ENCODE results near the gene TEKT4.
"Not testable (repeated sequence)": the region's sequence is repeated elsewhere in the genome, so short reads cannot be mapped to it uniquely, and the experiment has no call there.

TEKT4 gene

GRCh38 chr2:94881070-94881469 is 9.8 kb downstream of the TEKT4 start:
- no peak overlapping the region for H3K14ac ChIP-seq (ENCODE audit: low read length)
- no peak overlapping the region for H3K9ac ChIP-seq (ENCODE audit: low read depth, low read length, poor library complexity)
- no peaks in the 10 kb centered on the region for H3K4me1 ChIP-seq (ENCODE audit: control insufficient read depth in 2 of 2, insufficient read depth in 1 of 2, low read depth in 1 of 2, low read length in 2 of 2)
- H2AK5ac ChIP-seq (ENCODE audit: low read depth, low read length): no peak overlapping the region
- H3K27ac ChIP-seq (replicated peaks; ENCODE audit: low read length): no peak overlapping the region
- H4K91ac ChIP-seq (ENCODE audit: low read depth, low read length, poor library complexity): no peak overlapping the region
- H3K9me3 ChIP-seq (replicated peaks in 1 of 2; ENCODE audit: control insufficient read depth in 2 of 2, insufficient read depth in 1 of 2, low read depth in 1 of 2, low read length in 2 of 2): no peaks in the 10 kb centered on the region
- H2BK120ac ChIP-seq (ENCODE audit: low read depth, low read length): no peak overlapping the region
- no peak overlapping the region for H3K4me3 ChIP-seq (ENCODE audit: low read length in 2 of 2)
- no peaks in the 10 kb centered on the region for H3K36me3 ChIP-seq (replicated peaks in 1 of 2; ENCODE audit: control insufficient read depth in 2 of 2, insufficient read depth in 2 of 2, low read length in 2 of 2)
- H3K18ac ChIP-seq (ENCODE audit: low read length): no peak overlapping the region
- H4K8ac ChIP-seq (ENCODE audit: low read depth, low read length): peak overlapping the region; percentile 23
- H2BK5ac ChIP-seq (ENCODE audit: low read length): no peak overlapping the region
- H3K27me3 ChIP-seq (ENCODE audit: control insufficient read depth in 3 of 3, insufficient read depth in 3 of 3, low read depth in 1 of 3, low read length in 3 of 3): no peaks in the 10 kb centered on the region
- H2BK12ac ChIP-seq (ENCODE audit: low read length): no peak overlapping the region
- no peak overlapping the region for H2AFZ ChIP-seq (ENCODE audit: low read length)
- DNase-seq (ENCODE audit: low spot score): no peak
- H3K79me1 ChIP-seq (ENCODE audit: low read depth, low read length): no peaks in the 10 kb centered on the region
- no CpG with 5 or more reads among the region's 6 CpGs for WGBS, 2 donors (ENCODE audit: extremely low coverage in 2 of 2, insufficient read length in 2 of 2, insufficient replicate concordance in 1 of 2)
- no peak overlapping the region for H2BK15ac ChIP-seq (ENCODE audit: low read length)
- H3K4ac ChIP-seq (ENCODE audit: low read length): no peak overlapping the region
- no peak overlapping the region for H3K4me2 ChIP-seq (ENCODE audit: insufficient read depth, low read length, poor library complexity, severe bottlenecking)
- H3K23ac ChIP-seq (ENCODE audit: low read depth, low read length, poor library complexity): no peak overlapping the region

GRCh38 chr2:94890234-94890633 is 19.0 kb downstream of the TEKT4 start:
- H2AK5ac ChIP-seq (ENCODE audit: low read depth, low read length): no peak overlapping the region
- H2BK5ac ChIP-seq (ENCODE audit: low read length): no peak overlapping the region
- H3K4ac ChIP-seq (ENCODE audit: low read length): no peak overlapping the region
- H2BK15ac ChIP-seq (ENCODE audit: low read length): no peak overlapping the region
- H3K23ac ChIP-seq (ENCODE audit: low read depth, low read length, poor library complexity): no peak overlapping the region
- H3K4me2 ChIP-seq (ENCODE audit: insufficient read depth, low read length, poor library complexity, severe bottlenecking): no peak overlapping the region
- no CpG with 5 or more reads among the region's 4 CpGs for WGBS, 2 donors (ENCODE audit: extremely low coverage in 2 of 2, insufficient read length in 2 of 2, insufficient replicate concordance in 1 of 2)
- H4K91ac ChIP-seq (ENCODE audit: low read depth, low read length, poor library complexity): no peak overlapping the region
- no peak overlapping the region for H3K18ac ChIP-seq (ENCODE audit: low read length)
- no peak overlapping the region for H3K14ac ChIP-seq (ENCODE audit: low read length)
- no peak overlapping the region for H2BK12ac ChIP-seq (ENCODE audit: low read length)
- H3K27me3 ChIP-seq (ENCODE audit: control insufficient read depth in 3 of 3, insufficient read depth in 3 of 3, low read depth in 1 of 3, low read length in 3 of 3): no peaks in the 10 kb centered on the region
- no peak overlapping the region for H3K4me3 ChIP-seq (ENCODE audit: low read length in 2 of 2)
- no peaks in the 10 kb centered on the region for H3K36me3 ChIP-seq (replicated peaks in 1 of 2; ENCODE audit: control insufficient read depth in 2 of 2, insufficient read depth in 2 of 2, low read length in 2 of 2)
- H4K8ac ChIP-seq (ENCODE audit: low read depth, low read length): no peak overlapping the region
- no peak overlapping the region for H3K9ac ChIP-seq (ENCODE audit: low read depth, low read length, poor library complexity)
- H2BK120ac ChIP-seq (ENCODE audit: low read depth, low read length): no peak overlapping the region
- no peak overlapping the region for H3K27ac ChIP-seq (replicated peaks; ENCODE audit: low read length)
- H3K79me1 ChIP-seq (ENCODE audit: low read depth, low read length): no peaks in the 10 kb centered on the region
- DNase-seq (ENCODE audit: low spot score): no peak
- no peaks in the 10 kb centered on the region for H3K9me3 ChIP-seq (replicated peaks in 1 of 2; ENCODE audit: control insufficient read depth in 2 of 2, insufficient read depth in 1 of 2, low read depth in 1 of 2, low read length in 2 of 2)
- H3K4me1 ChIP-seq (ENCODE audit: control insufficient read depth in 2 of 2, insufficient read depth in 1 of 2, low read depth in 1 of 2, low read length in 2 of 2): no peaks in the 10 kb centered on the region
- no peak overlapping the region for H2AFZ ChIP-seq (ENCODE audit: low read length)

GRCh38 chr2:94895273-94895672 is 24.0 kb downstream of the TEKT4 start:
- not testable (repeated sequence) for H3K4ac ChIP-seq (ENCODE audit: low read length); H3K14ac ChIP-seq (ENCODE audit: low read length); H3K23ac ChIP-seq (ENCODE audit: low read depth, low read length, poor library complexity); H3K4me2 ChIP-seq (ENCODE audit: insufficient read depth, low read length, poor library complexity, severe bottlenecking); H3K4me1 ChIP-seq (ENCODE audit: control insufficient read depth in 2 of 2, insufficient read depth in 1 of 2, low read depth in 1 of 2, low read length in 2 of 2); H2BK5ac ChIP-seq (ENCODE audit: low read length); H3K27me3 ChIP-seq (ENCODE audit: control insufficient read depth in 3 of 3, insufficient read depth in 3 of 3, low read depth in 1 of 3, low read length in 3 of 3); H2BK120ac ChIP-seq (ENCODE audit: low read depth, low read length); H3K4me3 ChIP-seq (ENCODE audit: low read length in 2 of 2); H4K8ac ChIP-seq (ENCODE audit: low read depth, low read length); H3K79me1 ChIP-seq (ENCODE audit: low read depth, low read length); H3K18ac ChIP-seq (ENCODE audit: low read length); H3K9ac ChIP-seq (ENCODE audit: low read depth, low read length, poor library complexity); H3K27ac ChIP-seq (replicated peaks; ENCODE audit: low read length); H2AFZ ChIP-seq (ENCODE audit: low read length); H4K91ac ChIP-seq (ENCODE audit: low read depth, low read length, poor library complexity); H2BK12ac ChIP-seq (ENCODE audit: low read length); DNase-seq (ENCODE audit: low spot score); H2AK5ac ChIP-seq (ENCODE audit: low read depth, low read length); H3K9me3 ChIP-seq (replicated peaks in 1 of 2; ENCODE audit: control insufficient read depth in 2 of 2, insufficient read depth in 1 of 2, low read depth in 1 of 2, low read length in 2 of 2); H2BK15ac ChIP-seq (ENCODE audit: low read length); H3K36me3 ChIP-seq (replicated peaks in 1 of 2; ENCODE audit: control insufficient read depth in 2 of 2, insufficient read depth in 2 of 2, low read length in 2 of 2)
- no CpG with 5 or more reads among the region's 7 CpGs for WGBS, 2 donors (ENCODE audit: extremely low coverage in 2 of 2, insufficient read length in 2 of 2, insufficient replicate concordance in 1 of 2)

GRCh38 chr2:94906976-94907375 is 35.7 kb downstream of the TEKT4 start:
- WGBS, 2 donors (ENCODE audit: extremely low coverage in 2 of 2, insufficient read length in 2 of 2, insufficient replicate concordance in 1 of 2): no CpG with 5 or more reads among the region's 4 CpGs
- H3K4me3 ChIP-seq (ENCODE audit: low read length in 2 of 2); H4K8ac ChIP-seq (ENCODE audit: low read depth, low read length): not testable (repeated sequence)

More at GRCh38 chr2:94906976-94907375, 35.7 kb downstream of the TEKT4 start:
- H3K9me3 ChIP-seq (replicated peaks in 1 of 2; ENCODE audit: control insufficient read depth in 2 of 2, insufficient read depth in 1 of 2, low read depth in 1 of 2, low read length in 2 of 2); H2BK12ac ChIP-seq (ENCODE audit: low read length); H3K4me1 ChIP-seq (ENCODE audit: control insufficient read depth in 2 of 2, insufficient read depth in 1 of 2, low read depth in 1 of 2, low read length in 2 of 2); H2BK120ac ChIP-seq (ENCODE audit: low read depth, low read length); H3K79me1 ChIP-seq (ENCODE audit: low read depth, low read length); H3K23ac ChIP-seq (ENCODE audit: low read depth, low read length, poor library complexity); H2BK5ac ChIP-seq (ENCODE audit: low read length); H3K4me2 ChIP-seq (ENCODE audit: insufficient read depth, low read length, poor library complexity, severe bottlenecking); H2AFZ ChIP-seq (ENCODE audit: low read length); H4K91ac ChIP-seq (ENCODE audit: low read depth, low read length, poor library complexity); H3K27ac ChIP-seq (replicated peaks; ENCODE audit: low read length); H3K9ac ChIP-seq (ENCODE audit: low read depth, low read length, poor library complexity); DNase-seq (ENCODE audit: low spot score); H3K14ac ChIP-seq (ENCODE audit: low read length); H3K27me3 ChIP-seq (ENCODE audit: control insufficient read depth in 3 of 3, insufficient read depth in 3 of 3, low read depth in 1 of 3, low read length in 3 of 3); H3K4ac ChIP-seq (ENCODE audit: low read length); H3K18ac ChIP-seq (ENCODE audit: low read length); H2BK15ac ChIP-seq (ENCODE audit: low read length); H3K36me3 ChIP-seq (replicated peaks in 1 of 2; ENCODE audit: control insufficient read depth in 2 of 2, insufficient read depth in 2 of 2, low read length in 2 of 2); H2AK5ac ChIP-seq (ENCODE audit: low read depth, low read length): not testable (repeated sequence)

Measured in neuronal stem cell (in vitro differentiated cells).